Pulmonary artery endothelial cell (primary cell): ENCODE measurements around the gene VN1R5. TPM values are rescaled to one million over a fixed set of nuclear protein-coding genes. Genes with fewer than 3 reads are reported as not detected.

ENCODE experiments used
- DNase-seq: peaks from one replicate; pipeline ENCODE4 v3.0.0-alpha.2; 2011; ENCODE audit warnings: low read depth, low spot score
- total RNA-seq: library from RNA; depleted of rRNA; stranded (reverse); fragments of >200 nt; gene quantifications from 2 replicates; pipeline ENCODE4 v1.2.3, GENCODE V29; 2014

VN1R5 gene
- total RNA-seq, 1 donor from 2014 or later, result not detected

DNA sequence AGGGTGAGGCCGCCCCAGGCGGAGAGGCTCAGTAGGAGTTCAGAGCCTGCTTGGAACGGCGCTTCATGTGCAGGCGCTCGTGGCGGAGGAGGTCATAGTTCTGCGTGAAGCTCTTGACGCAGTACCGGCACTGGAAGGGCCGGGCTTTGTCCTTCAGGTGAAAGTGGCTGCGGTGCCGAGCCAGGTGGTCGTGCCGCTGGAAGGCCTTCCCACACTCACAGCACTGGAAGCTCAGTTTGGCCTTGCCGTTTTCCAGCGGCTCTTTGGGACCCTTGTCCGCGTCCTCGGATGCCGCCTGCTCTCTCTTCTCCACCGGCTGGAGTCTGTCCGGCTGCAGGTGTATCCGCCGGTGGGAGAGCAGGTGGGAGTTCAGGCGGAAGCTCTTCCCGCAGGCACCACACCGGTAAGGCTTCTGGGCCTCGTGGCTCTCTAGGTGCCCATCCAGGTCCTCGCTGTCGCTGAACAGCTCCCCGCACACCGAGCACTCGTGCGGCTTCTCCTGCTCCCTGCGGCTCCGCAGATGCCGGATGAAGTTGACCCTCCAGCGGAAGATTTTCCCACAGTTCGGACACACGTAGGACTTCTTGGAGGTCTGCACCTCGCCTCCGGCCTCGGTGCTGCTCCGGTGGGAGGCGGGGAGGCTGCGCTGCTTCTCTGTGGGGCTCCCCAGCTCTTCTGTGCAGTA is 44.8 kb downstream of the VN1R5 start:
- DNase-seq, result no peak

GRCh38 chr1:247301176-247301540 is 45.3 kb downstream of the VN1R5 start:
- DNase-seq, result no peak

DNA sequence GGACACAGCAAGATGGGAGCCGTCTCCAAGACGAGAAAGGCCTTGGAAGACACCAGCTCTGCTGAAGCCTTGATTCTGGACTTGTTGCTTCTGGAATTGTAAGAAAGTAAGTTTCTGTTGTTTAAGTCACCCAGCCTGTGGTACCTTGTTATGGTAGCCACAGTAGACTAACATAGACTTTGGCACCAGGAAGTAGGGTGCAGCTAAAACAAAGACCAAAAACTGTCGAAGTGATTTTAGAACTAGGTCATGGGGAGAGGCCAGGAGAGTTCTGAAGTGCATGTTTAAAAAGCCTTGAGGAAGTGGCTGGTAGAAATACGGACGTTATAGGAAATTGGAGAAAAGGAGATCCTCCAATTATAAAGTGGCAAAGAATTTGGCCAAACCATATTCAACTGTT is 47.3 kb downstream of the VN1R5 start:
- no peak for DNase-seq

GRCh38 chr1:247304031-247304430 is 48.2 kb downstream of the VN1R5 start:
- DNase-seq, result no peak

Other genes starting within 250 kb of the VN1R5 start
- gene ZNF695, start 248.0 kb upstream of the VN1R5 start, total RNA-seq, result 1.7 and 2.9 TPM in 2 replicates
- 6.2 TPM in 2 replicates for gene ZNF670, start 177.3 kb upstream of the VN1R5 start, total RNA-seq
- 7.7 and 10.4 TPM in 2 replicates for gene ZNF669, start 151.7 kb upstream of the VN1R5 start, total RNA-seq
- gene ZNF124, start 84.1 kb upstream of the VN1R5 start, total RNA-seq, result 50.2 and 68.5 TPM in 2 replicates
- 18.9 and 25.5 TPM in 2 replicates for gene ZNF496, start 75.8 kb downstream of the VN1R5 start, total RNA-seq
- gene NLRP3, start 160.1 kb downstream of the VN1R5 start, total RNA-seq, result not detected in 2 replicates
- gene OR2B11, start 202.0 kb downstream of the VN1R5 start, total RNA-seq, result not detected in 2 replicates